ENCODE results near the gene BBLN. TPM values are rescaled to one million over a fixed set of nuclear protein-coding genes. Genes with fewer than 3 reads are reported as not detected.

The BBLN gene
- total and polyA plus RNA-seq, 11 donors: 29.9 to 280 (median 47.3) TPM

GRCh38 chr9:128205296-128205944, 45.4 kb downstream of the BBLN start:
- no peak for DNase-seq
- 81 to 86% (median 83%) methylated on average over 11 to 16 of the region's 16 CpGs for WGBS, 4 donors
- ATAC-seq: no peak
- peaks cover 0 to 14% (median 6%) of the 10 kb centered on the region in 9 donors for H3K27me3 ChIP-seq
- peak overlapping the region in 1 of 12 donors; percentile 79 for H3K4me3 ChIP-seq
- H3K36me3 ChIP-seq: no peaks in the 10 kb centered on the region
- H3K4me1 ChIP-seq: peaks cover 0 to 19% (median 8%) of the 10 kb centered on the region in 12 donors
- no peak for TF ChIP-seq POLR2A (IDR thresholded peaks at IDR 0.05)
- no peak for TF ChIP-seq CTCF (IDR thresholded peaks at IDR 0.05)
- intact Hi-C loops (cut with DNase I): loop anchor here in 2 of 10 donors (10.0 kb wide), 2 partner anchors 49 to 139 kb away; partner anchors contain the start of gene SLC27A4 (in 1 of the 2)
- no peak overlapping the region for H3K27ac ChIP-seq
- no peaks in the 10 kb centered on the region for H3K9me3 ChIP-seq

DNA sequence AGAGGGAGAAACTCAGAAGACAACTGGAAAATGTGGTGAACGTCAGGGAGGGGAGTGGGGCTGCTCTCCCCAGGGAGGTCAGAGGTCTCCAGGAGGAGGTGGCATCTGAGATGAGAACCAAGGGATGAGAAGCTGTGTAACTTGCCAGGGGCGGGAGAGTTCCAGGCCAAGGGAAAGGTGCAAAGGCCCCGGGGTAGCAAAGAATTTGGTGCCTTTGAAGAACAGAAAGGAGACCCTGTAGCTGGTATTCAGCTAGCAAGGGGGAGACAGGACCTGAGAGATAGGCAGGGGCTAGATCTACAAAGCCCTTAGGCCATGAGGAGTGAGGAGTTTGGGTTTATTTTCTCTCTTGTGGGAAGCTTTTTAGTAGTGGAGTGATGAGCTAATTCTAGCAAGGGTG, 46.4 kb downstream of the BBLN start:
- intact Hi-C loops (cut with DNase I): loop anchor here in 2 of 10 donors (10.0 kb wide), 2 partner anchors 48 to 138 kb away; partner anchors contain the start of gene SLC27A4 (in 1 of the 2)
- Histone ChIP-seq H3K27me3 (peaks cover 0 to 14% (median 6%) of the 10 kb centered on the region in 9 donors), H3K9me3 (no peaks in the 10 kb centered on the region), H3K4me3 (no peak overlapping the region), H3K36me3 (no peaks in the 10 kb centered on the region), H3K4me1 (peaks cover 0 to 19% (median 8%) of the 10 kb centered on the region in 12 donors), H3K27ac (no peak overlapping the region)
- no peak for TF ChIP-seq CTCF (IDR thresholded peaks at IDR 0.05)
- TF ChIP-seq POLR2A (IDR thresholded peaks at IDR 0.05): no peak
- no peak for ATAC-seq
- 82 to 89% (median 84%) methylated on average over 3 of the region's 3 CpGs for WGBS, 4 donors
- DNase-seq: no peak

GRCh38 chr9:128206916-128207910, 47.1 kb downstream of the BBLN start:
- intact Hi-C loops (cut with DNase I): loop anchor here in 2 of 10 donors (10.0 kb wide), 2 partner anchors 48 to 138 kb away; partner anchors contain the start of gene SLC27A4 (in 1 of the 2)
- TF ChIP-seq POLR2A (IDR thresholded peaks at IDR 0.05) (no peak), CTCF (IDR thresholded peaks at IDR 0.05) (no peak)
- H3K4me1 ChIP-seq: peaks cover 0 to 19% (median 8%) of the 10 kb centered on the region in 12 donors
- H3K36me3 ChIP-seq: no peaks in the 10 kb centered on the region
- no peaks in the 10 kb centered on the region for H3K9me3 ChIP-seq
- ATAC-seq (no peak), DNase-seq (no peak)
- H3K4me3 ChIP-seq: no peak overlapping the region
- H3K27me3 ChIP-seq: peaks cover 0 to 14% (median 6%) of the 10 kb centered on the region in 9 donors
- WGBS, 4 donors: 72 to 75% (median 74%) methylated on average over 13 to 15 of the region's 15 CpGs
- H3K27ac ChIP-seq: no peak overlapping the region
